Astrocyte of the cerebellum (primary cell): Measurements from ENCODE around the gene RASGRP3.

Experiments used
- DNase-seq: peaks from one replicate; pipeline ENCODE4 v3.0.0-alpha.2; 2011; ENCODE audit warnings: low read depth
- H3K4me3 ChIP-seq: 2 replicates; pipeline ENCODE4 v1.5.1; 2011; ENCODE audit warnings: mild to moderate bottlenecking, low read depth, low read length, moderate library complexity
- CTCF ChIP-seq: IDR thresholded peaks from 2 replicates; pipeline ENCODE4 v1.5.1; 2012; ENCODE audit warnings: low read length, low read depth, moderate library complexity, mild to moderate bottlenecking; ENCODE audit errors: missing control alignments
- in situ Hi-C: cut with HindIII; loops from 2 replicates; pipeline ENCODE4 v1.10.0; 2017; ENCODE audit warnings: low sequenced_read_pairs

RASGRP3 gene

GRCh38 chr2:33526132-33526531 lies 49.7 kb downstream of the RASGRP3 start:
- DNase-seq, result no peak
- TF ChIP-seq CTCF, result no peak
- no peak overlapping the region for H3K4me3 ChIP-seq
- in situ Hi-C loops, result no loop called here

GRCh38 chr2:33526921-33527320 lies 50.5 kb downstream of the RASGRP3 start:
- no peak for DNase-seq
- in situ Hi-C loops, result no loop called here
- no peak overlapping the region for H3K4me3 ChIP-seq
- TF ChIP-seq CTCF, result no peak

- H3K4me3 ChIP-seq, result no peak overlapping the region
- no peak for DNase-seq
- in situ Hi-C loops, result no loop called here
- TF ChIP-seq CTCF, result no peak
Observed at GRCh38 chr2:33528441-33528950, 52.0 kb downstream of the RASGRP3 start.

GRCh38 chr2:33529771-33530481 lies 53.5 kb downstream of the RASGRP3 start:
- no peak overlapping the region for H3K4me3 ChIP-seq
- no peak for TF ChIP-seq CTCF
- peak; percentile 63 for DNase-seq
- in situ Hi-C loops, result no loop called here

- in situ Hi-C loops, result no loop called here
- DNase-seq, result no peak
- TF ChIP-seq CTCF, result no peak
- H3K4me3 ChIP-seq, result no peak overlapping the region
Observed at GRCh38 chr2:33530690-33531548, 54.5 kb downstream of the RASGRP3 start.

- H3K4me3 ChIP-seq, result no peak overlapping the region
- DNase-seq, result no peak
- no peak for TF ChIP-seq CTCF
- in situ Hi-C loops, result no loop called here
Observed at GRCh38 chr2:33531549-33532059, 55.2 kb downstream of the RASGRP3 start.
